H1 (cell line): Measurements from ENCODE around the gene PDZD2. TPM values are rescaled to one million over a fixed set of nuclear protein-coding genes. Genes with fewer than 3 reads are reported as not detected.

Source experiments
- CTCF ChIA-PET: fragments of 300-600 bp; sonication (Branson Sonifier 250); formaldehyde crosslinking; loops from one replicate; lab custom pipeline; 2021; ENCODE audit not compliant: partially characterized antibody; lab: Charles Lee
- POLR2A ChIA-PET: fragments of 300-600 bp; sonication (Branson Sonifier 250); formaldehyde crosslinking; loops from one replicate; lab custom pipeline; 2021; ENCODE audit warnings: inconsistent platforms; ENCODE audit not compliant: partially characterized antibody; lab: Charles Lee
- DNase-seq, 2 experiments: peaks; one replicate each; pipeline versions ENCODE4 v3.0.0 to v3.0.0-alpha.2; 2010 to 2022; ENCODE audit warnings: low spot score in 2 of 2, low read depth in 1 of 2, mixed read lengths in 1 of 2
- FAIRE-seq: peaks from 2 replicates; lab custom pipeline; 2011; peaks lifted over from hg19 to GRCh38; lab: Jason Lieb, UNC
- H2AFZ ChIP-seq: 2 replicates; pipeline ENCODE4 v1.8.1; 2012; ENCODE audit warnings: low read length, inconsistent platforms
- H2AK5ac ChIP-seq: 2 replicates; pipeline ENCODE4 v1.6.1; 2013; ENCODE audit warnings: low read depth, low read length
- H2BK120ac ChIP-seq: replicated peaks from 2 replicates; pipeline ENCODE3; 2013; ENCODE audit warnings: low read depth, low read length, inconsistent platforms
- H2BK12ac ChIP-seq: 2 replicates; pipeline ENCODE4 v1.6.1; 2013; ENCODE audit warnings: low read depth, low read length
- H2BK15ac ChIP-seq: 2 replicates; pipeline ENCODE4 v1.6.1; 2013; ENCODE audit warnings: low read length
- H2BK20ac ChIP-seq: 2 replicates; pipeline ENCODE4 v1.6.1; 2013; ENCODE audit warnings: low read length
- H2BK5ac ChIP-seq: 2 replicates; pipeline ENCODE4 v1.6.1; 2013; ENCODE audit warnings: low read depth, low read length
- H3K14ac ChIP-seq: 2 replicates; pipeline ENCODE4 v1.6.1; 2013; ENCODE audit warnings: inconsistent platforms; ENCODE audit not compliant: insufficient read length
- H3K18ac ChIP-seq: 2 replicates; pipeline ENCODE4 v1.6.1; 2013; ENCODE audit warnings: low read length; ENCODE audit errors: extremely low read depth
- H3K23ac ChIP-seq: 2 replicates; pipeline ENCODE4 v1.6.1; 2013; ENCODE audit warnings: inconsistent platforms; ENCODE audit not compliant: insufficient read length
- H3K23me2 ChIP-seq: 2 replicates; pipeline ENCODE4 v1.6.1; 2013; ENCODE audit warnings: low read depth, low read length
- H3K27ac ChIP-seq: 2 replicates; pipeline ENCODE4 v1.6.1; 2011; ENCODE audit warnings: low read depth, low read length, inconsistent platforms
- H3K27me3 ChIP-seq, 4 experiments: replicated peaks in 1 of 4; 1 replicate in 1 of 4; 2 replicates in 3 of 4; pipeline versions ENCODE4 v1.6.1 to v1.8.1; 2011 to 2013; ENCODE audit warnings: low read length in 3 of 4, mild to moderate bottlenecking in 3 of 4, inconsistent platforms in 2 of 4, mixed read lengths in 2 of 4, moderate library complexity in 1 of 4; ENCODE audit not compliant: control insufficient read depth in 3 of 4, insufficient read depth in 3 of 4; ENCODE audit errors: extremely low read depth in 1 of 4
- H3K36me3 ChIP-seq, 4 experiments: 2 replicates each; pipeline versions ENCODE4 v1.6.1 to v1.8.1; 2011 to 2013; ENCODE audit warnings: mild to moderate bottlenecking in 4 of 4, low read length in 3 of 4, moderate library complexity in 2 of 4, control low read depth in 1 of 4, inconsistent platforms in 1 of 4; ENCODE audit not compliant: insufficient read depth in 4 of 4, control insufficient read depth in 2 of 4
- H3K4ac ChIP-seq: replicated peaks from 2 replicates; pipeline ENCODE3; 2013; ENCODE audit warnings: low read length, low read depth, mixed read lengths, inconsistent platforms; ENCODE audit not compliant: insufficient read length
- H3K4me1 ChIP-seq, 4 experiments: replicated peaks in 1 of 4; 1 replicate in 1 of 4; 2 replicates in 3 of 4; pipeline versions ENCODE4 v1.6.1 to v1.8.1; 2011 to 2013; ENCODE audit warnings: low read length in 3 of 4, inconsistent platforms in 2 of 4, mixed read lengths in 1 of 4; ENCODE audit not compliant: insufficient read depth in 4 of 4, control insufficient read depth in 3 of 4
- H3K4me2 ChIP-seq, 2 experiments: 2 replicates each; pipeline versions ENCODE4 v1.6.1 to v1.8.1; 2011 to 2013; ENCODE audit warnings: low read depth in 2 of 2, low read length in 2 of 2, control low read depth in 1 of 2, inconsistent platforms in 1 of 2, mild to moderate bottlenecking in 1 of 2; ENCODE audit not compliant: insufficient read depth in 1 of 2
- H3K4me3 ChIP-seq, 4 experiments: fragments of 200-600, 300-600 bp in 1 of 4; sonication (generic), shearing (Covaris generic), sonication (Bioruptor Twin) in 1 of 4; 2 replicates each; pipeline versions ENCODE4 v1.5.1 to v1.8.1; 2011 to 2016; ENCODE audit warnings: low read length in 4 of 4, low read depth in 3 of 4, control low read depth in 2 of 4, inconsistent platforms in 2 of 4, mild to moderate bottlenecking in 2 of 4, mixed read lengths in 1 of 4, moderate library complexity in 1 of 4; ENCODE audit not compliant: insufficient read depth in 2 of 4; ENCODE audit errors: extremely low read depth in 1 of 4
- H3K56ac ChIP-seq: replicated peaks from 2 replicates; pipeline ENCODE3; 2013; ENCODE audit warnings: low read depth, mild to moderate bottlenecking, mixed read lengths, low read length, inconsistent platforms; ENCODE audit not compliant: insufficient read length
- H3K79me1 ChIP-seq: 2 replicates; pipeline ENCODE4 v1.6.1; 2013; ENCODE audit warnings: low read depth, low read length, control low read depth
- H3K79me2 ChIP-seq, 2 experiments: 2 replicates each; pipeline versions ENCODE4 v1.6.1 to v1.8.1; 2012 to 2013; ENCODE audit warnings: low read length in 2 of 2, mild to moderate bottlenecking in 2 of 2, inconsistent platforms in 1 of 2; ENCODE audit not compliant: insufficient read depth in 2 of 2, control insufficient read depth in 1 of 2
- H3K9ac ChIP-seq, 4 experiments: replicated peaks in 1 of 4; 1 replicate in 1 of 4; 2 replicates in 3 of 4; pipeline versions ENCODE4 v1.6.1 to v1.8.1; 2011 to 2013; ENCODE audit warnings: low read depth in 3 of 4, low read length in 3 of 4, control low read depth in 2 of 4, mild to moderate bottlenecking in 2 of 4, moderate library complexity in 2 of 4, inconsistent platforms in 1 of 4; ENCODE audit errors: extremely low read depth in 1 of 4
- H3K9me3 ChIP-seq, 2 experiments: 2 replicates each; pipeline versions ENCODE4 v1.6.1 to v1.8.1; 2012 to 2013; ENCODE audit warnings: mild to moderate bottlenecking in 2 of 2, moderate library complexity in 2 of 2, control low read depth in 1 of 2, inconsistent platforms in 1 of 2, low read depth in 1 of 2, low read length in 1 of 2, mixed read lengths in 1 of 2; ENCODE audit not compliant: insufficient read depth in 2 of 2
- H4K20me1 ChIP-seq, 2 experiments: replicated peaks in 1 of 2; 2 replicates each; pipeline versions ENCODE3 to v1.8.1; 2011 to 2013; ENCODE audit warnings: inconsistent platforms in 2 of 2, low read length in 2 of 2, mild to moderate bottlenecking in 1 of 2; ENCODE audit not compliant: insufficient read depth in 2 of 2, control insufficient read depth in 1 of 2
- H4K5ac ChIP-seq: 2 replicates; pipeline ENCODE4 v1.6.1; 2013; ENCODE audit warnings: low read length, low read depth, mixed read lengths, inconsistent platforms; ENCODE audit not compliant: insufficient read length
- H4K8ac ChIP-seq: 2 replicates; pipeline ENCODE4 v1.8.0; 2013; ENCODE audit warnings: mild to moderate bottlenecking, moderate library complexity, low read length, inconsistent platforms; ENCODE audit not compliant: insufficient read depth; ENCODE audit errors: extremely low read depth
- H4K91ac ChIP-seq: replicated peaks from 2 replicates; pipeline ENCODE3; 2013; ENCODE audit warnings: low read length, mixed read lengths, inconsistent platforms; ENCODE audit not compliant: insufficient read length
- GABPA ChIP-seq: IDR thresholded peaks from 2 replicates; pipeline ENCODE4 v1.6.1; 2011; ENCODE audit warnings: mild to moderate bottlenecking, low read length, moderate library complexity, borderline replicate concordance; ENCODE audit not compliant: insufficient read depth
- KDM1A ChIP-seq: fragments of 200-600, 300-600 bp; sonication (generic); IDR thresholded peaks from 2 replicates; pipeline ENCODE4 v1.7.1; 2016; ENCODE audit warnings: mild to moderate bottlenecking, low read length, borderline replicate concordance
- SRF ChIP-seq: IDR thresholded peaks from 2 replicates; pipeline ENCODE4 v1.6.1; 2011; ENCODE audit warnings: mild to moderate bottlenecking, low read depth, low read length, moderate library complexity
- SUZ12 ChIP-seq: fragments of 200-600 bp; sonication (generic); IDR thresholded peaks from 2 replicates; pipeline ENCODE4 v1.6.1; 2012; ENCODE audit warnings: mild to moderate bottlenecking, inconsistent platforms, low read length, moderate library complexity, mixed read lengths
- TAF7 ChIP-seq: optimal IDR thresholded peaks from 2 replicates; pipeline ENCODE3; 2011; ENCODE audit warnings: low read depth, mild to moderate bottlenecking, inconsistent platforms, low read length, moderate library complexity, borderline replicate concordance
- WGBS, 2 experiments: shearing (Covaris generic) in 1 of 2; methylation state at CpG; one replicate each; pipeline versions ENCODE4 v1.1.6 to v1.1.7; 2013 to 2015; ENCODE audit warnings: low lambda C conversion rate in 2 of 2, mixed read lengths in 2 of 2, inconsistent platforms in 1 of 2, low coverage in 1 of 2, missing lambda C conversion rate in 1 of 2; ENCODE audit not compliant: insufficient replicate concordance in 2 of 2, insufficient coverage in 1 of 2, insufficient read length in 1 of 2; ENCODE audit errors: extremely low coverage in 1 of 2, missing lambda C conversion rate in 1 of 2; 5-methylcytosine and 5-hydroxymethylcytosine counted together
- polyA plus RNA-seq, 7 experiments: library from polyadenylated mRNA; depleted of rRNA in 3 of 7; stranded (reverse) in 5 of 7; unstranded in 2 of 7; fragments of >200 nt in 5 of 7; fragments of 200-250 nt in 2 of 7; gene quantifications; 1 replicate in 5 of 7; 2 replicates in 1 of 7; 4 replicates in 1 of 7; pipeline versions ENCODE4 v1.2.1 to v1.2.3, GENCODE V29; 2011 to 2013; ENCODE audit warnings: missing spikeins in 2 of 7, mixed read lengths in 2 of 7
- total RNA-seq: library from RNA; stranded (reverse); fragmentation: NEBNext Ultra II Directional; extraction: Animal tissue kit (Norgen Biotek cat#: 25700); gene quantifications from 2 replicates; pipeline ENCODE4 v1.2.1, GENCODE V29; 2021
- TF ChIP-seq, protein P1 (sequence below): IDR thresholded peaks from 2 replicates; pipeline ENCODE4 v1.6.1; 2012; ENCODE audit warnings: inconsistent platforms
- TF ChIP-seq, protein P2 (sequence below): IDR thresholded peaks from 2 replicates; pipeline ENCODE4 v1.6.1; 2011; ENCODE audit warnings: low read length, improper control_type of control experiment

PDZD2 gene
- total and polyA plus RNA-seq, 2 of the 8 experiments (the other 6 are each of a cell fraction or from before 2014, with no cell fraction given) = 1.2 to 6.8 TPM

- H3K4ac ChIP-seq = no peak overlapping the region
- no peaks in the 10 kb centered on the region for H3K79me1 ChIP-seq
- H3K14ac ChIP-seq = no peak overlapping the region
- H2BK5ac ChIP-seq = no peak overlapping the region
- no peak overlapping the region for H3K4me3 ChIP-seq
- H3K56ac ChIP-seq = no peak overlapping the region
- WGBS, 2 experiments = 96% methylated on average over 17 of the region's 17 CpGs; no CpG with 5 or more reads in 1 of the 2 experiments
- no peak overlapping the region for H4K91ac ChIP-seq
- H2AFZ ChIP-seq = no peak overlapping the region
- FAIRE-seq = no peak
- ChIA-PET CTCF (interaction anchor here (0.7 to 2.2 kb wide), 10 partner anchors 8 to 273 kb away, joined by 3 to 8 read pairs (median 3); partner anchors contain the start of gene PDZD2), POLR2A (no interaction called here)
- H4K5ac ChIP-seq = no peak overlapping the region
- no peak overlapping the region for H3K27ac ChIP-seq
- H3K79me2 ChIP-seq = no peaks in the 10 kb centered on the region
- no peak overlapping the region for H3K4me2 ChIP-seq
- H3K27me3 ChIP-seq = no peaks in the 10 kb centered on the region
- no peak overlapping the region for H3K23ac ChIP-seq
- H3K4me1 ChIP-seq = peaks cover 0 to 3% (median 2%) of the 10 kb centered on the region in 4 experiments; a peak in 4 of 7 replicates
- H2BK12ac ChIP-seq = 0 out of 2 replicates have a peak overlapping the region, but pooled peaks have one; percentile 27
- H2BK20ac ChIP-seq = no peak overlapping the region
- no peak overlapping the region for H2BK15ac ChIP-seq
- H3K23me2 ChIP-seq = no peaks in the 10 kb centered on the region
- H3K9ac ChIP-seq = no peak overlapping the region
- no peak overlapping the region for H4K8ac ChIP-seq
- TF ChIP-seq SUZ12 (no peak), SRF (no peak), GABPA (no peak), KDM1A (no peak), TAF7 (no peak)
- TF ChIP-seq, protein P1, sequence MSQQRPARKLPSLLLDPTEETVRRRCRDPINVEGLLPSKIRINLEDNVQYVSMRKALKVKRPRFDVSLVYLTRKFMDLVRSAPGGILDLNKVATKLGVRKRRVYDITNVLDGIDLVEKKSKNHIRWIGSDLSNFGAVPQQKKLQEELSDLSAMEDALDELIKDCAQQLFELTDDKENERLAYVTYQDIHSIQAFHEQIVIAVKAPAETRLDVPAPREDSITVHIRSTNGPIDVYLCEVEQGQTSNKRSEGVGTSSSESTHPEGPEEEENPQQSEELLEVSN = no peak
- TF ChIP-seq, protein P2, sequence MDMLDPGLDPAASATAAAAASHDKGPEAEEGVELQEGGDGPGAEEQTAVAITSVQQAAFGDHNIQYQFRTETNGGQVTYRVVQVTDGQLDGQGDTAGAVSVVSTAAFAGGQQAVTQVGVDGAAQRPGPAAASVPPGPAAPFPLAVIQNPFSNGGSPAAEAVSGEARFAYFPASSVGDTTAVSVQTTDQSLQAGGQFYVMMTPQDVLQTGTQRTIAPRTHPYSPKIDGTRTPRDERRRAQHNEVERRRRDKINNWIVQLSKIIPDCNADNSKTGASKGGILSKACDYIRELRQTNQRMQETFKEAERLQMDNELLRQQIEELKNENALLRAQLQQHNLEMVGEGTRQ = no peak
- H3K36me3 ChIP-seq = no peaks in the 10 kb centered on the region
- H2AK5ac ChIP-seq = no peak overlapping the region
- peaks cover 0 to 9% of the 10 kb centered on the region in 2 experiments; a peak in 1 of 4 replicates for H3K9me3 ChIP-seq
- no peak overlapping the region for H2BK120ac ChIP-seq
- no peak overlapping the region for H3K18ac ChIP-seq
- no peaks in the 10 kb centered on the region for H4K20me1 ChIP-seq
- no peak for DNase-seq
Measured at GRCh38 chr5:31692561-31693221, 53.8 kb downstream of the PDZD2 start.
